GM06990 (cell line): ENCODE data around the gene IFITM2.

Experiments
- DNase-seq: peaks from one replicate; pipeline ENCODE4 v3.0.0-alpha.2; 2011; ENCODE audit not compliant: insufficient read length; ENCODE audit errors: extremely low read depth
- H3K27me3 ChIP-seq: replicated peaks from 2 replicates; pipeline ENCODE4 v1.6.0; 2011; ENCODE audit warnings: low read length; ENCODE audit not compliant: control insufficient read depth, insufficient read depth
- H3K36me3 ChIP-seq: 2 replicates; pipeline ENCODE4 v1.5.1; 2011; ENCODE audit warnings: low read length; ENCODE audit not compliant: control insufficient read depth, insufficient read depth
- H3K4me3 ChIP-seq: replicated peaks from 2 replicates; pipeline ENCODE4 v1.5.1; 2011; ENCODE audit warnings: low read depth, mild to moderate bottlenecking, control low read depth, low read length
- CTCF ChIP-seq: IDR thresholded peaks from 2 replicates; pipeline ENCODE4 v1.5.1; 2011; ENCODE audit warnings: low read length, control low read depth, mild to moderate bottlenecking, inconsistent platforms; ENCODE audit not compliant: insufficient read depth, poor library complexity, severe bottlenecking

Gene IFITM2

DNA sequence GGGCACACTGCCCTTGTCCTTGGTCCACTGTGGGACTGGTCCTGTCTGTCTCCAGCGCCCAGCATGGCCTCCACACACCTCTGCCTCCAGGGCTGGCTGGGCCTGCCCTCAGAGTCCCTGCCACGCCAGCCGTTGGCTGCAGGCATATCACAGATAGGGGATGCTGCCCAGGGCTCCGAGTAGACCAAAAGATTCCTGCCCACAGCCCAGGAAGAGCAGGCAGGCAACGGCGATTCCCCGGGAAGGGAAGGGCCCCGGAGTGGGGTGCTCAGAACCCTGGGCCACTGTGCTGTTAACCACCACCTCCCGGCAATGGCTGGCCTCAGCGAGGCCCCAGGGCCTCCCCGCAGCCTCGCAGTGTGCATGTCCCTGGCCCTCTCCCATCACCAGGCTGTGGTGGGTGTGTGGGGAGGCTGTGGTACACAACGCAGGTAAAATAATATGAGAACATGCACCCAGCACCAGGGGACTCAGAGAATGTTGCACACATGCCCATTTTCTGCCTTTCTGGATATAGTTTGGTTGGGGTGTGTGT, 10.5 kb upstream of the IFITM2 start:
- no peak overlapping the region for H3K4me3 ChIP-seq

GRCh38 chr11:297586-298405, 9.8 kb upstream of the IFITM2 start:
- TF ChIP-seq CTCF = peak; percentile 22
- Histone ChIP-seq H3K36me3 (peaks cover 1% of the 10 kb centered on the region), H3K27me3 (no peaks in the 10 kb centered on the region; the same call in 1 of the 2 replicates), H3K4me3 (no peak overlapping the region)
- DNase-seq = peak; percentile 9

More for the DNA sequence above, 10.5 kb upstream of the IFITM2 start:
- no peak for DNase-seq
- Histone ChIP-seq H3K36me3 (peaks cover 1% of the 10 kb centered on the region), H3K27me3 (no peaks in the 10 kb centered on the region; the same call in 1 of the 2 replicates)
- TF ChIP-seq CTCF = no peak

- no peak for DNase-seq
- no peak overlapping the region for H3K4me3 ChIP-seq
- no peaks in the 10 kb centered on the region; the same call in 1 of the 2 replicates for H3K27me3 ChIP-seq
These were observed 9.1 kb upstream of the IFITM2 start for GRCh38 chr11:298406-299065.

DNA sequence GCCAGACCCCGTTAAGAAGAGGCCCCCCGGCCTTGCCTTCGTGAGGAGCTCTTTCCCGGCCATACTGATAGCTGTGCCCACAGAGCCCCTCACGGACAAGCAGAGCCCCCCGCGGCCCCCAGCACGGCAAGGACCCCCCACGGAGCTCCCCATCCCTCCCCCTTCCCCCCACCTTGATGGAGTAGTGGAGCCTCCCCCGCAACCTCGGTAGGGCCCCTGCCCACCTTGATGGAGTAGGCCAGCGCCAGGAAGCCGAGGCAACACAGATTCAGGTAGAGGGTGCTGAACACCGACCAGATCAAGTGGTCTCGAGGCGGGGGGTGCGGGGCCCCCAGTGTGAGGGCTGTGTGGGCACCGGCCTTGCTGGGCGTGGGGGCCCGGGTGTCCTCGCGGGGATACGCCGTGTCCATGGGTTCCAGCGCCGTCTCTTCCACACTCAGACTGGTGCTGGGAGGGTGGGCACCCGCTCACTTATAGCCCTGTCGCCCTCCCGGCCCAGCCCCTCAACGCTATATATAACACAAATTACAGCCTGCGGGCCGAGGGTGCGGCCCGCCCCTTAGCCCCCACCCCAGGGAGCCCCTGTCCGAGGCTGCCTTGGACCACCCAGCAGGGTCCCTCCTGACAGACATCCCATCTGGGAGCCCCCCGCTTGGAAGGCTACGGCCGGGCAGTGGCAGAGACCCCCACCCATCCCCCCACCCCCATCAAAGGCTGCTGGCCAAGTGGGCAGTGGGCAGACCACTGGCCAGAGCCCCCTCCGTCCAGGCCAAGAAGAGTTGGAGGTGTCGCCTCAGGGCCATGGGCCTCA, 8.3 kb upstream of the IFITM2 start, which contains the start of gene IFITM5:
TSS of gene IFITM5 (minus strand) at position 446 of the 811 bp plus-strand sequence. CDS start at position 410, 36 bp downstream.
- no peaks in the 10 kb centered on the region; the same call in 1 of the 2 replicates for H3K27me3 ChIP-seq
- DNase-seq = no peak
- TF ChIP-seq CTCF = no peak

More at GRCh38 chr11:298406-299065, 9.1 kb upstream of the IFITM2 start:
- H3K36me3 ChIP-seq = no peaks in the 10 kb centered on the region; the same call in none of the 2 replicates
- no peak for TF ChIP-seq CTCF

DNA sequence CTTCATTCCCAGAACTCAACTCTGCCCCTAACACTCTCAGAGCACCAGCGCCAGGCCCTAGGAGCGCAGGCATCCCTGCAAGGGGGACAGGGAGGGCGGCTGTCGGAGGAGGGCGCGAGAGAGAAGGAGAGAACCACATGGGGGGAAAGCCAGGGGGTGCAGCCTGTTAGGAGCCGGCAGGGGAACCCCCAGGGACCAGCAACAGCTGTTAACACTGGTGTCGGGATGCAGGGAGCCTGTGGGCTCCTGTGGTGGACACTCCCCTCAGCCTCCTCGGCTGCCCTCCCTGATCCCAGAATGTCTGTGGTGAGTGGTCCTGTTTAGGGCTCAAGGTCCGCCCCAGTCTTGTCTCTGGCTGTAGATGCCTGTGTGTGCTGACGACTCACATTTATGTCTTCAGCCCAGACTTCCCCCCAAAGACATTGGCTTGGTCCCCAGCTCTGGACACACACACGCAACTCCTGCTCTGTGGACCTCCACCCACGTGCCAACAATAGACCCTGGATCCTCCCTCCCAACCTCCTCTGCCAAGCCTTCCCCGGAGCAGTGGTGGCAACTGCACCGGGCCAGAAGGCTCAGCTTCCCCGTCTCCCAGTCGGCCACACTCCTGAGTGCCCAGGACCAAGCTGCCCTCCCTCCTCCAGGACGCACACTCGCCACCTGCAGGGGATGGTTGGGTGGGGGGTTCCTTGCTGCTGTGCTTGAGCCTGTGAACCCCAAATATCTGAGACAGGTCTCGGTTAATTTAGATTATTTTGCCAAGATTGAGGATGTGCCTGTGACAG, 7.5 kb upstream of the IFITM2 start:
- peak; percentile 17 for TF ChIP-seq CTCF

More for the DNA sequence above, 8.3 kb upstream of the IFITM2 start, which contains the start of gene IFITM5:
- H3K36me3 ChIP-seq = no peaks in the 10 kb centered on the region
- H3K4me3 ChIP-seq = no peak within 1 kb of the TSS

More for the DNA sequence above, 7.5 kb upstream of the IFITM2 start:
- no peaks in the 10 kb centered on the region; the same call in 1 of the 2 replicates for H3K27me3 ChIP-seq
- H3K4me3 ChIP-seq = no peak overlapping the region
- DNase-seq = no peak
- H3K36me3 ChIP-seq = no peaks in the 10 kb centered on the region
